ENCODE results near the gene TNPO2. TPM values are rescaled to one million over a fixed set of nuclear protein-coding genes. Genes with fewer than 3 reads are reported as not detected.

Gene TNPO2
- total RNA-seq, 1 donor from 2014 or later = 23.9 TPM

- no peak for DNase-seq (ENCODE audit: low read depth, low spot score)
Observed at GRCh38 chr19:12676928-12677327, 46.8 kb downstream of the TNPO2 start.

GRCh38 chr19:12676384-12676792, 47.3 kb downstream of the TNPO2 start:
- DNase-seq (ENCODE audit: low read depth, low spot score) = no peak

- DNase-seq (ENCODE audit: low read depth, low spot score) = no peak
Observed at GRCh38 chr19:12675940-12676339, 47.8 kb downstream of the TNPO2 start.

GRCh38 chr19:12675399-12675798, 48.3 kb downstream of the TNPO2 start:
- DNase-seq (ENCODE audit: low read depth, low spot score) = no peak

GRCh38 chr19:12672744-12673143, 51.0 kb downstream of the TNPO2 start:
- no peak for DNase-seq (ENCODE audit: low read depth, low spot score)

GRCh38 chr19:12670159-12670928, 53.4 kb downstream of the TNPO2 start:
- no peak for DNase-seq (ENCODE audit: low read depth, low spot score)

- no peak for DNase-seq (ENCODE audit: low read depth, low spot score)
Observed at GRCh38 chr19:12669270-12670158, 54.2 kb downstream of the TNPO2 start.

GRCh38 chr19:12668932-12669269, 54.8 kb downstream of the TNPO2 start:
- no peak for DNase-seq (ENCODE audit: low read depth, low spot score)

- DNase-seq (ENCODE audit: low read depth, low spot score) = no peak
Observed at GRCh38 chr19:12668346-12668745, 55.4 kb downstream of the TNPO2 start.

GRCh38 chr19:12667731-12668302, 55.9 kb downstream of the TNPO2 start:
- DNase-seq (ENCODE audit: low read depth, low spot score) = no peak

- no peak for DNase-seq (ENCODE audit: low read depth, low spot score)
Observed at GRCh38 chr19:12666265-12667048, 57.3 kb downstream of the TNPO2 start, which contains the start of the genes MAN2B1 and WDR83. Gene MAN2B1 (minus strand): TSS chr19:12666742. CDS start chr19:12666701, 41 bp downstream. Gene WDR83 (plus strand): TSS chr19:12666807. CDS start chr19:12669791, 2,984 bp downstream.

- no peak for DNase-seq (ENCODE audit: low read depth, low spot score)
Observed at GRCh38 chr19:12665671-12666264, 58.0 kb downstream of the TNPO2 start.

- DNase-seq (ENCODE audit: low read depth, low spot score) = no peak
Observed at GRCh38 chr19:12665281-12665573, 58.5 kb downstream of the TNPO2 start.

- no peak for DNase-seq (ENCODE audit: low read depth, low spot score)
Observed at GRCh38 chr19:12664406-12665280, 59.1 kb downstream of the TNPO2 start.

- no peak for DNase-seq (ENCODE audit: low read depth, low spot score)
Observed at GRCh38 chr19:12660980-12661379, 62.8 kb downstream of the TNPO2 start.

GRCh38 chr19:12657966-12658365, 65.8 kb downstream of the TNPO2 start:
- DNase-seq (ENCODE audit: low read depth, low spot score) = no peak

GRCh38 chr19:12656899-12657571, 66.7 kb downstream of the TNPO2 start:
- no peak for DNase-seq (ENCODE audit: low read depth, low spot score)

- DNase-seq (ENCODE audit: low read depth, low spot score) = no peak
Observed at GRCh38 chr19:12655546-12655945, 68.2 kb downstream of the TNPO2 start.

GRCh38 chr19:12652219-12652618, 71.5 kb downstream of the TNPO2 start:
- no peak for DNase-seq (ENCODE audit: low read depth, low spot score)

- no peak for DNase-seq (ENCODE audit: low read depth, low spot score)
Observed at GRCh38 chr19:12649941-12650340, 73.8 kb downstream of the TNPO2 start.
